ENCODE data around the gene PRKD2.

Gene PRKD2

DNA sequence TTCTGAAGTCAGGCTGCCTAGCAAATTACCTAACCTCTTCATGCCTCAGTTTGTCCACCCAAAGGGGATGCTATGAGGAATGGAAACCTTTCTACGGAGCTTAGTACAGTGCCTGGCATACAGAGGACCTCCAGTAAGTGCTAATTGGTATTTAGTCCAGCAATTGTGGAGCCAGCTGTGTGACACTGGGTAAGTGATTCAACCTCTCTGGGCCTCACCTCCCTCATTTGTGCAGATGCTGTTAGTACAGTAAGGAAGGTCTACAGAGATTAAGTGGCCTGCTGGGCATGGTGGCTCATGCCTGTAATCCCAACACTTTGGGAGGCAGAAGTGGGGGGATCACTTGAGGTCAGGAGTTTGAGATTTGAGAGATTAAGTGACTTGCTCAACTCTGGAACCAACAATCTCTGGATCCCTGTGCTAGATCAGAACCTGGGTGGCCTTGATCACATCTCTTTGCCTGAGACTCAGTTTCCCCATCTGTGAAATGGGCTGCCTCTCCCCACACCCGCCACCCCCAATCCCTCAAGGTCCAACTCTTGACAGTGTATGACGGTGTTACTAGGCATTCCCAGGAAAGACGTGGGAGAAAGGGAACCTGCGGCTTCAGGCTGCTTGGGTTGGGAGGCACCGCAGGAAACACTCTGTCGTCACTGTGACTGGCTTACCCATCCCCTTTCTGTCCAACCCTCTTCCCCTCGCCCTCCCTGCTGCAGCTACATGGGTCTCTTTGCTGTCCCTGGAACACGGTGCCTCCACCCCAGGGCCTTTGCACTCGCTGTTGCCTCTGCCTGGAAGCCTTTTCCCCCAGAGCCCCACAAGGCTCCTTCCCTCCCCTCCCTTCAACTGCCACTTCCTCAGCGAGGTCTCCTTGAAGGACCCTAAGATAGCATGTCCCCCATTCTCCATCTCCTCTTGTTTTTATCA, 18.3 kb downstream of the PRKD2 start:
- DNase-seq: no peak

DNA sequence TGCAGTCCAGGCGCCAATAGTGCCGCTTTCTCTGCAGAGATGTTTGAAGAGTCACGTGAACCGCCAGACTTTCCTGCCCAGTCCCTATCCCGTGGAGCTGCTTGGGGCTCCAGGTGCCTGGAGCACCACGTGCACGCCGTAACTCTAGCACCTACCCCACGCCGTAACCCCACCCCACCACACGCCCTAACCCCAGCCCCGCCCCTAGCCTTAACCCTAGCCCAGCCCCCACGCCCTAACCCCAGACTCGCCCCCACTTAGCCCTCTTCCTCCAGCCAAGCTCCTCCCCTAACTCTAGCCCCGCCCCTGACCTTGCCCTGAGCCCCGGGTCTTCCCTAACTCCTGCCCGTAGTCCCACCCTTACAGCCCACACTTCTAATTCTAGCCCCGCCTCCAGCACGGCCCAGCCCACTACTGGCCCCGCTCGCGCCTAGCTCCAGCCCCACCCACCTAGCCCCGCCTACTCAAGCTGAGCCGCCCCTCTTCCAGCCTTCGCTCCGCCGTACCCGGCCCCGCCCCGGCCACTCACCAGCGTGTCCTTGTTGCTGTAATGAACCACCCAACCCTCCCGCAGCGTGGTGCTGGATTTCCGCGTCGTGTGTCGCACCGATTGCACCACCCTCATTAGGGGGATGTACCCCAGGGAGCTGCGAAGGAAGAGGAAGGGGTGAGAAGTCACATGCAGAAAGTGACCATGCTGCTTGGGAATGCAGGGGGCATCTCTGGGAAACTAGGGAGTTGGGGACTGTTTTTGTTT, 19.5 kb downstream of the PRKD2 start:
- DNase-seq: peak in 1 of 2 donors; percentile 7

DNA sequence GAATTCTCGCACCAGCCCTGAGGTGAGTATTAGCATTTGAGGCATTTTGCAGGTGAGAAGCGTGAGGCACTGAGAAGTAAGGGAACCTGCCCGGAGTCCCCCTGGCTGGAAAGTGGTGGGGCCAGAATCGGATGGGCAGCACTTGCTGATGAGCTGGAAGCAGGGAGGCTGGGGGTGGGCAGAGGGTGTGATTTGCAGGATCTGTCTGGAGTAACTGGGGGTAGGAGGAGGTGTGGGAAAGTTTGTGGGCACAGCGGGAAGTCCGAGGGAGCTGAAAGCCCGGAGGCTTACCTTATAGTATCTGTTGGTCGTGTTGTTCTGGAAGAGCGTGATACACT, 20.1 kb downstream of the PRKD2 start:
- DNase-seq: no peak

DNA sequence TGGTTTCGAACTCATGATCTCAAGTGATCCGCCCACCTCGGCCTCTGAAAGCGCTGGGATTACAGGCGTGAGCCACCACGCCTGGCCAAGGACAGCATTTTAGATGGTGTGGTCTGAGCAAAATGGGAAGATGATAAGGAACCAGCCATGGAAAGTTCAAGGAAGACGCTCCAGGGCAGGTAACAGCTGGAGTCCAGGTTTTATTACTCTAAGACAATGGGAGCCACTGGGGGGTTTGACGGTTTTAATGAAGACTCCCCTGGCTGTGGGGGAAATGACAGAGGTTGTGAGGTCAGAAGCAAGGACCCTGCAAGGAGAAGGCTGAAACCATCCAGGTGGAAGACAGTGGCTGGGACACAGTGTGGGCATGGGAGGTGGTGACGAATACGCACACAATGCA, 20.9 kb downstream of the PRKD2 start:
- DNase-seq: no peak

DNA sequence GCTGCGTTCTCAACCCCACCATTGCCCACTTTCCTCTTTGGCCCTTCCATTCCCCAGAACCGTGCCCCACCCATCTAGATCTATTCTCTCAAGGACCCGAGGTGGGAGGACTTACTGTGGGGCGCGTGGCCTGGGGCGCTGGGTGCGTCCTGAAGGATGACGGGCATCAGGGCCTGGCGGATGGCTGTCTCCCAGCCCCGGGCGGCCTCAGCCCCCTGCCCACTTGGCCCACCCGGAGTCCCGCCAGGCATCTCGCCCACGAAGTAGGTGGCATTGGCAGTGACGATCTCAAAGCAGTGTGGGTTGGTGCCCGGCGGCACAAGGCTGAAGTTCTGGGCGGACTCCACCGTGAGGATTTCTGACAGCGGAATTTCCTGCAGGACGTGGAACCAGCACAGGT, 23.2 kb downstream of the PRKD2 start:
- no peak for DNase-seq

DNA sequence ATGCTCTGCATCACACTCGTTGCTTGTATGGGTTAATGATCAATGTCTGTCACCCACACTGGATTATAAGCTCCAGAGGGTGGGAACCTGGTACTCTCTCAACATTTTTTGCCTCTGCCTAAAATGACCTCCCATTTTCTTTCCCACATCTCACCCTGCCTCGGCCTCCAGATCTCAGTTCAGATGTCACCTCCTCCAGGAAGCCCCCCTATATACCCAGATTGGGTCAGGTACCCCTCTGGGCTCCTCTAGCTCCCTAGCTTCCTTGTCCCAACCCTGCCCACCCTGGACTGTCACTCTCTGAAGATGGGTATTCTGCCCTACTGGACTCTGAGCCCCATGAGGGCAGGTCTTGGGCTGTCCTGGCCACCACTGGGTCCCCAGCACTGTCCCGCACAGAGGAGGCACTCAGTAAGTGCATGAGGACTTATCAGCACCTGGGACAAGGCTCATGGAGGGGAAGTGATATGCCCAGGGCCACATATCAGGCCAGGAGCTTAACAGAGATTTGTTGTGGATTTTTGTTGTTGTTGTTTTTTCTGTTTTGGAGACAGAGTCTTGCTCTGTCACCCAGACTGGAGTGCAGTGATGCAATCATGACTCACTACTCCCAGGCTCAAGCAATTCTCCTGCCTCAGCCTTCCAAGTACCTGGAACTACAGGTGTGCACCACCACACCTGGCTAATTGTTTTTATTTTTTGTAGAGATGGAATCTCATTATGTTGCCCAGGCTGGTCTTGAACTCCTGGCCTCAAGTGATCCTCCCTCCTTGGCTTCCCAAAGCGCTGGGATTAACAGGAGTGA, 23.8 kb downstream of the PRKD2 start:
- no peak for DNase-seq

DNA sequence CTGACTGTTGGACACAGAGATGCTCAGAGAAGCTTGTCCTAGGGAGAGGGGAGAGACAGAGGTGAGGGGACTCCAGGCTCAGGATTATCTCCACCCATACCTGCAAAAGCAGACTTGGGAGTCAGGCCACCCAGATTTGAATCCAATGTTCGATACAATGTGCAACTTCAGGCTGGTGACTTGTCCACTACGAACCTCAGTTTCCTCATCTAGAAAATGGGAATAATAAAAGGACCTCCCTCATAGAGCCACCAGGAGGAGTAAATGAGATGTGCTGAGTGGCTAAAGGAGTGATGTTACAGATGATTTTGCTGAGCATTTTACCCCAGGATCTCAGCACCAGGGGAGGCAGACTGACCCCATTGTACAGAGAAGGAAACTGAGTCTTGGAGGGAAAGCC, 25.0 kb downstream of the PRKD2 start:
- DNase-seq: no peak

DNA sequence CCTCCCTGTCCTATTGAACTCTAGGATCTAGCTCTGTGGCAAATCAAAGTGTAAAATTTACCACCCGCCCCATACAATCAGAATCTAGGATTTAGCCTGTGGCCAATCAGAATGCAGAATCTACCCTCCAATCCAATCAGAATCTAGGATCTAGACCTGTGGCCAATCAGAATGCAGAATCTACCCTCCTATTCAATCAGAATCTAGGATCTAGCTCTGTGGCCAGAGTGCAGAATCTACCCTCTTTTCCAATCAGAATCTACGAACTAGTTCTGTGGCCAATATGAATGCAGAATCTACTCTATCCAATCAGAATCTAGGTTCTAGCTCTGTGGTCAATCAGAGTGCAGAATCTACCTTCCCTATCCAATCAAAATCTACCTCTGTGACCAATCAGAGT, 25.8 kb downstream of the PRKD2 start:
- DNase-seq: no peak

DNA sequence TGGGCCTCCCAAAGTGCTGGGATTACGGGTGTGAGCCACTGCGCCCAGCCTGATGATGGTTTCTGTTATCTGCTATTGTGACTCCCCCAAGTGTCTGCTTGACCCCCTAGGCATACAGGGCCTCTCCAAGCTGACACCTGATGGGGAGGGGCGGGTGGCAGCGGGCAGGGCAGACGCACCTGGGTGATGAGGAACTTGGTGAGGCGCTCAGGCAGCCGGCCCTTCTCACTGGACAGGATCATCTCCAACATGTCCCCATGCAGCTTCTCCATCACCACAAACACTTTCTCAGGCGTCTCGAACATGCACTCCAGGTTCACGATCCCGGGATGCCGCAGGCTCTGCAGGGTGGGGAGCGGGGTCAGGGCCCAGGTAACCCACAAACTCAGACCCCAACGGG, 27.6 kb downstream of the PRKD2 start:
- DNase-seq: no peak

DNA sequence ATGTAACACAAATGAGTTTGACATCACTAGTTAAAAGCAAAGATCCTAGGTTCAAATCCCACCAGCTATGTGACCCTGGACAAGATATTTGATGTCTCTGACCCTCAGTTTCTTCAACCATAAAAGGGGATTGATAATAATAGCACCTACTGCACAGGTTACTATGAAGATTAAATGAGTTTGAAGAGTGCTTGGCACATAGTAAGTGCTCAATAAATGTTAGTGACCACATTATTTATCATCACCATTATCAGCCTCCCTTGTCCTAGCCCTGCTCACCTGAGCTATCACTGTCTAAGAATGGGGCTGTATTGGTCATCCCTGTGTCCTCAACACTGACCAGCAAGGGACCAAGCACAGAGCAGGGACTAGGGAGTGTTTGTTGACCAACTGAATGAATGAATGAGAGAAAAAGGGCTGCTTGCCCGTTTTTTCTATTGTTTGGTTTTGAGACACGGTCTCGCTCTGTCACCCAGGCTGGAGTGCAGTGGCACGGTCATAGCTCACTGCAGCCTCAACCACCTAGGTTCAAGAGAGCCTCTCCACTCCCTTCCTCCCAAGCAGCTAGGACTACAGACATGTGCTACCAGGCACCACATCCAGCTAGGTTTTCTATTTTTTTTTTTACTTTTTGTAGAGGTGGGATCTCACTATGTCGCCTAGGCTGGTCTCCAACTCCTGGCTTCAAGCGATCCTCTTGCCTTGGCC, 29.3 kb downstream of the PRKD2 start:
- DNase-seq: no peak

DNA sequence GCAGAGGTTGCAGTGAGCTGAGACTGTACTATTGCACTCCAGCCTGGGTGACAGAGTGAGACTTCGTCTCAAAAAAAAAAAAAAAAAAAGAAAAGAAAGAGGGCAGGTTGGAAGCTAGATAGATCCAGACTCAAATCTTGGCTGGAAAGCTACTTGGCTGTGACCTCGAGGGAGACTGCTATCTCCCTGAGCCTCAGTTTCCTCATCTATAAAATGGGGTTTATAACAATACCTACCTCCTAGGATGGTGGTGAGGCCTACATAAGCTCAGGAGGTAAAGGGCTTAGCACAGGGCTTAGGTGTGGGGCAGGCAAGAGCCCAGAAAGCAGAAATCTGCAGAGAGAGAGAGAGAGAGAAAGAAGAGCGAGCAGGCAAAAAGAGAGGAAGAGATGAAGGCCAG, 31.7 kb downstream of the PRKD2 start:
- no peak for DNase-seq

DNA sequence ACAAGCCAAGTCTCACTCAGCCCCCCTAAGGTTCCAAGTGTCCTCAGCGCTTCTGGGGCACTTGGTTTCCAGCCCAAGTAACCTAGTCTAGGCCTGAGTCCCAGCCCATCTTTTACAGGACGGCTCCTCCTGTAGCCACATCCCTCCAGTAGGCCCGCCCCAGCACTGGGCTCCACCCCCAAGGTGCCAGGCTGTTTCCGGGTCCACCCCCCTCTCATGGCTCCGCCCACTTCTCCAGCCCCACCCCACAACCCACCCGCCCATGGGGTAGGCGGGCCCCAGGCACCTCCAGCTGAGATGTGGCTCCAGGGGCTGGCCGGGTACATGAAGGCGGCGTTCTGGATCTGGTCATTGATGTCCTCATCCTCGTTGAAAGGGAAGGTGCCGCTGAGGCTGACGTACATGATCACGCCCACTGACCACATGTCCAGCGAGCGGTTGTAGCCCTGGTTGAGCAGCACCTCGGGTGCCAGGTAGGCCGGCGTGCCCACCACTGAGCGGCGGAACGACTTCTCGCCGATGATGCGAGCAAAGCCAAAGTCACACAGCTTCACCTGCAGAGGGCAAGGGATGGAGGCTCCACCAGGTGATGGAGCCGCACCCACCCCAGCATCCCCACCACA, 38.7 kb downstream of the PRKD2 start:
- DNase-seq: peak; percentile 51 to 56

DNA sequence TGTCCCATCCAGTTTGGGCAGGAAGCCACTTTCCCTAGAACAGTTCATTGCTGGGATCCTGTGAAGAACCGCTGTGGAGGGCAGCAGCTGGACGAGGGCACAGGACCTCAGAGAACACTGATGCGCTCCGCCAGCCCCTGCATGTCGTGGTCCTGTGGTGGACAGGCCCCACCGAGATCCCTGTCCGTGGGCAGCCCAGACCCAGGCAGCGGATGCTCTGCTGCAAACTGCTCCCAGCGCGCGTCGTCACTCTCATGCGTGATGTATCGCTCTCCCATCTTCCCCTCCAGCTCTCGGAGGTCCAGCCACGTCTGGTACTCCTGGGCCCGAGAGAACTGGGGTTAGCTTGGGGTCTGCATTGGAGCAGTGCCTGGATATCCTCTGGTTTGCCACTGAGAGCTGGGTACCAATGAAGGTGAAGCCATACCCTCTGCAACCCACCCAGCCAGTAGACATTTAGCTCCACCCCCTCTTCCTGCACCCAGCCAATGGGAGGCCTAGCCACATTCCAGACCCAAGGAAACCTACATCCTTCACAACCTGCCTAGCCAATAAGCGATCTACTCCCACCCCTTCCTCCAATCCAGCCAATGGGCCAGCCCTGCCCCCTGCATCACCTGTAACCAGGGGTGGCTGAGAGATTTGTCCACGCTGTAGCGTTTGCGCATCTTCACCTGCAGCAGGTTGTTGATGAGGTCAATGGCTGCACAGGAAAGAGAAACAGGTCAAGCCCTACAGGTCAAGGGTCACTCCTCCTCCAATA, 42.3 kb downstream of the PRKD2 start:
- DNase-seq: no peak

DNA sequence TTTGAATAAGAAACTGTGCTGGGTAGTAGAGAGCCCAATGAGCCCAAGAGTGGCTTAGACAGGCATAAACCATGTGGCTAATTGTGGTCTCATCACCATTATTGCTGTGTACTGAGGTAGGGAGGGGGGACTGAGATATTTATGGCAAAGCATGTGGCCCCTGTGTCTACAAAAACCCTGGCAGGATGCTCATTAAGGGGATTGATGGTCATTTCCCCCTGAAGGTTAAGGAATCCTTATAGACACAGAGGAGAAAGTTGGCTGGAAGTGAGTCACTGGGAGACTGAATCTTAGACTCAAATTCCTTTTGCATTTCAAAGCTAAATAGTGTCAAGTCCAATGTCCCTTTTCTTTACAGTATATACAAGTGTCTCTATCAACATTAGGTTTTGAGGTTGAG, 46.1 kb downstream of the PRKD2 start:
- DNase-seq: no peak

DNA sequence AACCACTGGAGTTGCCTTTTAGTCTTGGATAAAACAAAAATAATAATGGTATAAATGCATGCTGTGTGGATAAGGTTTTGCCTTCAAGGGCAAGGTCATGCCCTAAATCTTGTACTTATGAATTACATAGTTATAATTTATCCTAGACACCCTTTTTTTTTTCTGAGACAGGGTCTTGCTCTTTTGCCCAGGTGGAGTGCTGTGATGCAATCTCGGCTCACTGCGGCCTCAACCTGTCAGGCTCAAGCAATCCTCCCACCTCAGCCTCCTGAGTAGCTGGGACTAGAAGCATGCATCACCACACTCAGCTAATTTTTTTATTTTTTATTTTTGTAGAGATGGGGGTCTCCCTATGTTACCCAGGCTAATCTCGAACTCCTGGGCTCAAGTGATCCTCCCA, 48.3 kb downstream of the PRKD2 start:
- no peak for DNase-seq

DNA sequence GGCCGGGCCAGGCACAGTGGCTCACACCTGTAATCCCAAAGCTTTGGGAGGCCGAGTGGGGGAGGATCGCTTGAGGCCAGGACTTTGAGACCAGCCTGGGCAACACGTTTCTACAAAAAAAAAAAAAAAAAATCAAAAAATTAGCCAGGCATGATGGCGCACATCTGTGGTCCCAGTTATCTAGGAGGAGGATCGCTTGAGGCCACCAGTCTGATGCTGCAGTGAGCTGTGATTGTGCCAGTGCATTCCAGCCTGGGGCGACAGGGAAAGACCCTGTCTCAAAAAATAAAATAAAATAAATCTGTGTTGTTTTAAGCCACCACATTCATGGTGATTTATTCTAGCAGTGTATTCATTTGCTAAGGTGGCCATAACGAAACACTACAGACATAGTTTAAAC, 51.8 kb downstream of the PRKD2 start:
- no peak for DNase-seq

DNA sequence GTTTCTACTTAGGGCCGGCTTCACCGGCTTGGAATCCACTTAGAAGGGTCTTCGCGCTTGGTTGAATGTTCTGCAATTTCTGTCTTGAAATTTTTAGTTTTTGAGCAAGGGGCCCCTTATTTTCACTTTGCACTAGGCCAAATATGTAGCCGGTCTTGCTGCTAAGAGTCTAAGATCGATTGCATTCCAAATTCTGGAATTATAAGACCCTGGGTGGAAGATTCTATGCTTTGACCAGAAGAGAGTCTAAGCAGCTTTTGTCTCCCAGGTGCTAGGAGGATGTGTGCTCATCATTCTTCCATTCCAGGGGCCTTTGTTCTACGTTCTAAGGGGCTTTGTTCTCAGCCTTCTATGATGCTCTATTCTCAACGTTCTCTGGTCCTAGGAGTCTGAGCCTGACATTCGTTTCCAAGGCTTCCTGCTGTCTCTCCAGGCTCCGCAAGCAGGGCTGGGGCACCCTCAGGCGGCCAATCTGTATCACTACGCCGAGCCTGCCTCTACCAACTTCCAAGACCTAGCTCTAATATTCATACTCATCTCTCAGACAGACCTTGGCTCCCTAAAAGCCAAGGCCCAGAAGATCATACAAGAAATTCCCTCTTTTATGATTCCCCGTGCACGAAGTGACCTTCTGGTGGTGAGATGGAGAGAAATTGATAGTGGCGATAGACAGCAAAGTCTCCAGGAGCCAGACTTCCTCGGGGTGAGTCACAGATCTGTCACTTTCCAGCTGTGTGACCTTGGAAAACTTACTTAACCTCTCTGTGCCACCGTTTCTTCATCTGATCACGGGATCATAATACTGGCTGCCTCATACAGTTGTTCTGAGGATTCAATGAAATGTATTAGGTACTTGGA, 55.0 kb downstream of the PRKD2 start:
- DNase-seq: peak; percentile 66 to 70

DNA sequence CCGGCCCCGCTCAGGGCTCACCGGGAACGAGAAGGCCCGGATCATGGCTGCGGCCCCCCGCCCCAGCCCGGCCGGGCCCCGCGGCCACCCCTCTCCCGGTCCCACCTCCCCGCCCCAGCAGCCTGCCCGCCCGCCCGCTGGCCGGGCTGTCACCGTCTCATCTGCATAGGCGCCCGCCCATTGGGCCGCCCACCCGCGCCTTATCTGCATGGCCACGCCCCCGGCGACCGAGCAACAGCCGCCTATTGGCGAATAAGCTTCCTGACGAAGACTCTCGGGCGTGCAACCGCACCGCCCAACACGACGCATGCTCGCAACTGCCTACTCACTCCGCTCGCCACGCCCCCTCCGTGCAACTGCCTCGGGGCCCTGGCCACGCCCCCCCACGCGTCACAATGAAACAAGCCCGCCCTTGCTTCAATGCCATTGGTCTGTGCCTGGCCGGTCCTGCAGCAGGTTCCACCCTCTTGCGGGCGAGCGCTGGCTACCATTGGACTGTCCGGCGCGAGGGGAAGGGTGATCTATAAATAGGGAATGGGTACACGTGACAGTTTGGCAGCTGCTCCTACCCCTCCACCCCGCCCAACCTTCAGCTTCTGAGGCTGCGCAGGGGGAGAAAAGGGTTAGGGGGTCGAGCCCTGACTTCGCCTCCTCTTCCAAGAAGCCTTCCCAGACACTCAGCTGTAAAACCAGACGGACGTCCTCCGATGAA, 55.7 kb downstream of the PRKD2 start, which contains the start of gene DACT3:
DACT3 (minus strand) TSS at position 163 of the 712 bp plus-strand sequence; CDS start at position 45, 118 bp downstream.
- peak; percentile 100 for DNase-seq

DNA sequence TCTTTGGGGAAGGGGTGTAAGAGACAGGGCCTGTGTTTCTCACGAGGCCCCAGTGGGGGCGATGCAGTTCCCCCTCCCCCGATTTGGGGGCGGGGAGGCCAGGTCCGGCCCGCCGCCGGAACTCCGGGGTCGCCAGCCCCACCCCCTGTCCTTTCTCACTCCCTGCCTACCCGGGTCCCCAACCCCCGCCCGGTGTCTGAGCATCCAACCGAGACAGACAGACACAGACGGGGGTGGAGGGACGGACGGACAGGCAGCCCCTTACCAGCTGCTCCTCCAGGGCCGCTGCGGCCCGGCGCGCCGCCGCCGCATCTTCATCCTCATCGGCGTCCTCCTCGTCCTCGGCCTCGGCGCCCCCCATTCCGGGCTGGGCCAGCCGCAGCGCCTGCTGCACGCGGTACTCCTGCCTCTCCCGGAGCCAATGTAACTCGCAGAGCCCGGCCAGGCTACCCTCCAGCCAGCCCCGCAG, 56.3 kb downstream of the PRKD2 start:
- no peak for DNase-seq
